HG03565 (cell line): ENCODE measurements around the gene FAM78A.

Experiments
- ATAC-seq: cut with Tn5 transposase; IDR thresholded peaks from one replicate; pipeline ENCODE4 v1.9.1; 2021; ENCODE audit warnings: mild to moderate bottlenecking, moderate library complexity; ENCODE audit not compliant: unreplicated experiment

The FAM78A gene

DNA sequence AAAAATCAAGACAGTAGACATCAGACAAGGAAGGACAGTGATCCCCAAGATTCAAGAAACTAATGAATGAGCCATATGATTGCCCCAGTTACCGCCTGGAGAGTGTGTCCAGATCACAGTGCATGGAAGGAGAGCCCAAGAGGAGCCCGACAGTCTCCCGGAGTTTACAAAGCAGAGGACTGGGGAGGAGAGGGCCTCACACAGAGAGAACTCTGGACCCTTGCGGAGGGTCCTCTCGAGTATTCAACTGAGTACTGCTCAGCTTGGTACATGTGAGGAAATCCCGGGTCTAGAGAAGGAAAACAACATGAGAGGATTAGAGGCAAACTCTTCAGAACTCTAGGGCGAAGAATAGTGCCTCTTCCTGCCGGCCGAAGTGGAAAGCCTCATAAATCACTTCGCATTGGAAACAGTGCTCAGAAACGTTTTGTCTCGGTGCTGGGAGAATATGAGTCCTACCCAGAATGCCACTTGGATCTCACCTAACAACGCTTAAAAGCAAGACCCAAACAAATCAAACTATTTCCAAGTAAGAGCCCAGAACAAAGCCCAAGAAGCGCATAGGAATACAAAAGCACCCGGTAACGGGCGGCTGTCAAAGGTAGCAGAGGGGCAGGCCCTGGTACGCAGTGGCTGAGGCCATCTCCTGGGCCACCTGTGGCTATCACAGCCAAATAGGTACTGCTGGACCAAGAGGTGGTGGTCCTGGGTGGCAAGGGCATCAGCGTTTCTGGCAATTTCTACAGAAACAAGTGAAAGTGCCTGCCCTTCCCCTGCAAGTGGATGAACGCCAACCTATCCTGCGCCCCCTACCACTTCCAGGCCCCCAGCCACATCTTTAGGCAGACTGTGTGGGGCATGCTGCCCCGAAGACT, 36.0 kb downstream of the FAM78A start:
- no peak for ATAC-seq

DNA sequence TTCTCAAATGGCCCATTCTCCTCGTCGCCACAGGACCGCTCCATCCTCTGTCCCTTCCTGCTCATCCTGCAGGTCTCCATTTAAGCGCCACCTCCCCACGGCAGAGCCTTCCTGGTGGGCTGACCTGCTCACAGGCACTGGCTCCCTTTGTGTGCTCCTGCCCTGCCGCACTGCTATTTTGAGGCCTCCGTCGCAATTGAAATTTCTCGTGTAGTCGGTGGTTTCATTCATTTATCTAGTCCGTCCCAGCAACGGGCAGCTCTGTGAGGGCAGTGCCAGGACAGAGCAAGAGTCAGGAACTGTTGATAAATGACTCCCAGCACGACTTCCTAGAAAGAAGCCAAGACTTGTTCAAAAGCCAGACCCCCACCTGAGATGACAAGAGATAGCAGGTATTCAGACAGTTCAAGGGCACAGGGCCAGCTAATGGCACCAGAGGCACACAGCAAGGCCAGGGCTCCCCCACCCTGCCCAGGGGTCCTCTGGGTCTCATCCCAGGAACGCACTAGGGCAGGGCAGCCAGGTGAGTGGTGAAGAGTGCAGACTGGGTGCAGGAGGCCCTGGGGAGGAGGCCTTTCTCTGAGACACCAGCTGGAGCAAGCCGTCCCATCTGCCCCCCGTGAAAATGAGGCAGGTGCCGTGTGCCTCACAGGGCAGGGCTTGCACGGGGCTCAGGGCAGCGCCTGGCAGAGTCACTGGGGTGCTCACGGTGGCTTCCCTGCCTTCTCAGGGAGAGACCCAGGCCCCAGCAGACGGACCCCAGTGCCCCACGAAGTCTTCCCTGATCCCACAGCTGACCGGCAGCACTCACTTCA, 36.9 kb downstream of the FAM78A start:
- ATAC-seq = no peak

DNA sequence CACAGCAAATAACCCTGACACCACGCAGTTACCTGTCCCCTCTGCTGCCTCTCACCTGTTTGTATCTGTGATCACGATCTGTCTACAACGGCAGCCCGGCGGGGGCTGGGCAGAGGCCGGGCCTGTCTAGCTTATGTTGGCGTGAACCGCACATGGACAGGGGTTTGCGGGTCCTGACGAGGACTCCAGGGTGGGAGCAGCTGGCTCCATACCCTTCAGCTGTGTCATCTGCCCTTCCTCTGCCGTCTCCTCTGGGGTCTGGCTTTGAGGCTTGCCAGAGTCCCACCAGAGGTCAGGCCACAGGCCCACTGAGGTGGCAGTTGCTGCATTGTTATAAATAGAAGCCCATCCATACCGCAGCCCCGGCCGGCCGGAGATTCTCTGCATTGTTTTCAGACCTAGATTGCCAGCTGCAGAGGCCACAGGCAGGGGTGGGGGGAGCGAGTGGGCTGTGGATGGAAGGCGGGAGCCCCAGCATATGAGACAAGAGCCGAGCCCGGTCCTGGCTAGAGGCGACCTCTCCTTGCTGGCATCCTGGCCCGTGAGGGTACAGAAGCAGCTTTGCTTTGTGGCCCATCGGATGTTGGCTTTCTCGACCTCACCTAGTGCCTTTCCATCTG, 37.8 kb downstream of the FAM78A start:
- peak; percentile 22 for ATAC-seq

DNA sequence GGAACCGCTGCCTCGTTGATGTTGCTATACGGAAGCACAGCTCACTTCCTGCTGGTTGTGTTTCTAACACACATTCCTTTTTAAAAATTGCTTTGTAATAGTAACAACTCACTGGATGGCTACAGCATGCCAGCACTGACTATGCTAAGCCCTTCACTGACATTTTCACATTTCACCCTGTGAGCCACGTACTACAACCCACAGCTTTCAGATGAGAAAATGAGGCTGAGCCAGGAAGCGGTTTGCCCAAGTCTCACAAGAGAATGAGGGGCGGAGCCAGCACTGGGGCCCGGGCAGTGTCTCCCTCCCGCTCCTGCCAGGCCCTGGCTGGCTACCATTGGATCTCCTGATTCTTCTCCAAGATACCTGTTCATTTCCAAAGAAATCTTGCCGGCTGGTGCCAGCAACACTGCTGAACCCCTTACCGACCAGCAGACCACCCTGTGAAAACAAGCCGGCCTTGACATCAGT, 38.3 kb downstream of the FAM78A start:
- ATAC-seq = peak; percentile 74

DNA sequence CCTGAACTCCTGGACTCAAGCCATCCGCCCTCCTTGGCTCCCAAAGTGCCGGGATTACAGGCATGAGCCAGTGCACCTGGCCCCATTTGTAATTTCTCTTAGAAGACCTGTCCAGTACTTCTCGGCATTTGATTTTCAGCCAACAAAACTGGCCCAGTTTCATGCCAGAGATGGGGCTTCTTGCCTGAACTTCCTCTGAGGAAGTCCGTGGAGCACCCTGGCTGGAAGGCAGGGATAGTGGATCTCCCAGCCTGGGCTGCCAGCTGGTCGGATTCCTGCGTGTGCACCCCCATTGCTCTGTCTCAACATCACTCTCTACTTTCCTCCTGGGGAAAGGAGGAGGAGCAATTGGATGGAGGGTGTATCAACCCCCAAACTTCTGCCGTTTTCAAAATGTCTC, 39.0 kb downstream of the FAM78A start:
- no peak for ATAC-seq

DNA sequence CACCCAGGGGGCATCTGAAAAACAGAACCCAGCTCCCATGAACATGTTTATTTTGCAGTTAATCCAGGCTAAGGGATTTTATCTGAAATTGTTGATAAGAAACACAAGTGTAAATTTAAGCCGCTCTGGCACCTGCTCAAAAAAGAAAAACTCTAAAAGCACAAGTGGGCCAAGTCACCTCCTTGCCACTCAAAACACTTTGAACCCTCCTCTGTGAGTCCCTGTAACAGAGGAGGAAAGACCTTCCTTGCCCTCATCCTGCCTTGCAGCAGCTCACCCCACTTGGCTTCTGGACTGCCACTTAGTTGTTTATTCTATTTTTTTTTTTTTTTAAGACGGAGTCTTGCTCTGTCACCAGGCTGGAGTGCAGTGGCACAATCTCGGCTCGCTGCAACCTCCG, 39.5 kb downstream of the FAM78A start:
- no peak for ATAC-seq

DNA sequence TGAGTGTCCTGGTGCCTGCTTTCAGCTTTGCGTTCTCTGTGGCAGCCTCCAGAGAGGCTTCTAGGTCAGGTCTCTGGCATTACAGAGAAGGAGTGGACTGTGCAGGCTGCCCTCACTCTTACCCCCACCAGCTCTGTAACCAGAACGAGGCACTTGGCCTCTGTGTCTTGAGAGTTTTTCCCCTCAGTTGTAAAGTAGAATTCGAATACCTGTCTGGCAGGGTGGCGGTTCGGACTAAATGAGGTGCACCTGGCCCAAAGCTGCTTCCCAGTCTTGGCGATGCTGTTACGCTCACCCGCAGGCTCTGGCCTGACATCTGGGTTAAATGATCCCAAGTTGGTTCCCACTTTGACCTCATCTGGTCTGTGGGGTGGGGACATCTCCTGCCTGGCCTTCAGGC, 40.1 kb downstream of the FAM78A start:
- ATAC-seq = no peak

DNA sequence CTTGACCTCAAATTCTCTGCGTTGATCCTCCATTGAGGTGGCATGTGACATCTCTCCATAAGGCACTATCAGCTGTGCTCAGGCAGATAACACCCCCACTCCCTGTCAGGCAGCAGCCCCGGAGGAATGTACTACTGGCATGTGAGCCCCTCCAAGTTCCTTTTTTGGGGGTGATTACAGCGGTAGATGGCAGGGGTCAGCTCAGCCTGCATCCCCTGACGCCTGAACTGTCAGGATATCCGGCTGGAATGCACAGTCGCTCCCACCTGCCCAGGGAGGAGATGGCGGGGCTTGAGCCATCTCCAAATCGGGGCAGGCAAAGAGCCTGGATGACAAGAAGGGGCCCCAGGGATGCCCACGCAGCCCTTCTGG, 40.8 kb downstream of the FAM78A start:
- no peak for ATAC-seq

DNA sequence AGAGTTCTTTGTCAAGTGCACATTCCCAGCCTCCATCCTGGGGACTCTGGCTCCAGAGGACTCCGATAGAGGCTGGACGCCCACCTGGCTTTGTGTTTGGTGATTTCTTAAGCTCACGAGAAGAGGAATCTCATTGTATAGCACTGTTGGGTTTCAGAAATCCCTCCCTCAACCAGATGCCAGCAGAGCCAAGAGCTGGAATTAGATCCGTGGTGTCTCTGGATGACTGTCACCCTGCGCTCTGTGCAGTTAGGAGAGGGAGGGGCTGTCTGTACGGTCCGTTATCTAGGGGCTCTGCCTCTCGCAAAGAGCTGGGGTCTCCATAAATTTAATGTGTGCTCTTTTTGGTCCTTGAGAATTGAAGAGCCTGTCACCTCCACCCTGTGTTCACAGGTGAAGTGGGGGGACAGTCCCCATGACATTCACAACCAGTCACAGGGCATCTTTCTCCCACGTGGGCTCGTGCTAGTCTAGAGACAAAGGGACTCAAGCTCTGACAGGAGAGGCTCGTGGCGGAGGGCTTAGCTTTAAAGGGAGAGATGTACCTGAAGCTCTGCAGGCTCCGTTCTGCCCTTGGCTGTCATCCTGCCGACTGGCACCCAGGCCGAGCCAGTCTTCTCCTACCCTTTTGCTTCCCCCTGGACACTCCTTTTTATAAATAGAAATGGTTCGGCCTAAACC, 41.4 kb downstream of the FAM78A start:
- ATAC-seq = no peak

DNA sequence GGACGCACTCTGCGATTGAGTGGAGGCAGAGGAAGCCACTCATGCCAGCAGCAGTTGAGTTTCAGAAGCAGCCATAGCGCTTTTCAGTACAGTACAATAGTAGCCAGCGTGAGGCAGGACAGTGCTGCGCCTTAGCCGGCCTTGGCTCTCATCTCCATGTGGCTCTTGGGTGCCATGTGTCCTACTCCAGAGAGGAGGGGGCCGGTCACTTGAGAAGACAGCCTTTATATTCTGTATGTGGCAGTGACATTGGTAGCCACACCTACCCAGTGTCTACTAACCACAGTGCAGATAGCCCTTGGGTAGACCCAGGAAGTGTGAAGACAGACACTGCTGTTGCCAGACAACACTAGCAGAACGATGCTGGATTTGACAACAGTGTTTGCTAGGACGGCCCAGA, 42.3 kb downstream of the FAM78A start:
- ATAC-seq = no peak

DNA sequence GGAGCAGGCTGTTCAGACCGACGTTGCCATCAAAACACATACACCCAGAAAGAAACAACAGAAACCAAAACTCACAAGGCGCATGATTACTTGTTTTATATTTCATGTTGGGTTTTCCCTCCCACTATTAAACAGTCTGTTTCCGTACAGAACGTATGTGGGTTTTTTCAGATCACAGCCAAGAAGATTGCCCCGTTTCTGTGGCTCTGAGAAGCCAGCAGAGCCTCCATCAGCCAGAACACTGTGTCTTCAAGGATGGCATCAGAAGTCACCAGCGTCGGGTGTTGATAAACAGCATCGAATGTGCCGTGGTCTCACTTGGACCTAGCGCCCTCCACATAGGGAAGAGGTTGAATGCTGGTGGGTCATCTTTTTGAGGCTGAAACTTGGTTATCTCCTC, 42.8 kb downstream of the FAM78A start:
- ATAC-seq = no peak

DNA sequence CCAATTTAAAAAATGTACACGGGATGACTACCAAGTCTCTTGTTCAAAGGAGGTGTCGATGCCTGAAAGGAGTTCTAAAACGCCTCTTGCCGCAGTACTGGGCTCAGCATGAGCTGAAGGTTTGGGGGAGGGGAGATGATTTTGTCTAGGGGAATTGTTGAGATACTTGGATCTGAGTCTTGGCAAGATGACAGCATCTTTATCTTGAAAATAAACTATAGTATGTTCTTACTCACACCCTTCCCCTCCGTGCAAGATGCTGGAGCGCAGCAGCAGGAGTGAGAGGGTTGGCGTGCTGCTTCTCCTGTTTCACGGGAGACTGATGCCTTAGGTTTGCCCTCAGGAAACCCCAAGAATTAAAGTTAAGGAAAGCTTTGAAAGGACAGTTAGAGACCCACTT, 47.3 kb downstream of the FAM78A start:
- ATAC-seq = no peak

DNA sequence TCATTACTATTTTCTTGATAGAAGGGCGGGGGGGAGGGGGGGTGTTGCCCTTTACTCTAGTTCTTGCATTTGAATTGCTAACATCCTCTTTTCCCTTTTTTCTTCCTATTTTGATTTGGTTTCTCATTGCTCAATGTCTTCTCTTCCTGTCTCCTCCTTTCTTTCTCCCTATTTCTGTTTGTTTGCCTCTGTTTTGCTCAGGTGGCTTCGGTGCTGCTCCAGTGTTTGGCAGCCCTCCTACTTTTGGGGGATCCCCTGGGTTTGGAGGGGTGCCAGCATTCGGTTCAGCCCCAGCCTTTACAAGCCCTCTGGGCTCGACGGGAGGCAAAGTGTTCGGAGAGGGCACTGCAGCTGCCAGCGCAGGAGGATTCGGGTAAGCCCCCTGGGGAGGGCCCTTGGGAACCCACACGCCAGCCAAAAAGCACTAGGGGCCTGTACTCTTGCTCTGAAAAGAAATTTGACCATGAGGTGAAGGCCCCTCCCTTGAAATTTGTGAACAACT, 48.3 kb downstream of the FAM78A start:
- no peak for ATAC-seq

DNA sequence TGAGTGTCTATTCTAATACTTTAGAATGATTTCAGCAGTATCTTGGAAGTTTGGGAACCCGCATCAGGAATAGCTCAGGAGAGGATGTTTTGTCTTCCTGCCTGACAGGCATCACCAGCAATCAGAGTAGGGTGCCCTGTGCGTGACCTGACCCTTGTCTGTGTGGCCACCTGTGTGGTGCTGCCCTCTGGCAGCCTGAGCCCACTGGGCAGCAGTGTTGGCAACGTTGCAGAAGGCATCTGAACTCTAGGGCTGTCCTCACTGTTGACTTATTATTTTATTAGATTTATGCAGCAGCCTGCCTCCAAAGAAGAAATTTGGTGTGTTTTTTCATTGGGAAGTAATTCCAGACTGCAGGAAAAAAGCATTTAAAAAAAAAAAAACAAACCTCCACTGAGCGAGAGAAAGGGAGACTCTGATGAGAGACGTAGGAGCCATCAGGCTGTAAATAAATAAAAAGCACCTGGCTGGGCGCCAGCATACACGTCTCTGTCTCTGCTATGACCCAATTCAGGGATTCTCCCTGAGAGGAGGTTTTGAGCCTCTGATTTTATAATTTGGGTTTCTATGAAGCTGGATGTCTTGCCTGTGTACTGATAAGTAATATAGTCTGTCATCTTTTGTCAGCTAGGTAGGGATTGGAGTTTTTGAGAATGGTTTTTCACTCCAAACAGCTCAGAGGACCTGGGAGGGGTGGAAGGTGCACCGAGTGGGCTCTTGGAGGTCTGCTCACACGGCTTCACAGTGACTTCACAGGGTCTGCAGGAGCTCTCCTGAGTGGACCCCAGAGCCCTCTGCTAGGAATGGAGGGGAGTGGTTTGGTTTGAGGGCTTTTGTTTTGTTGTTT, 49.0 kb downstream of the FAM78A start:
- no peak for ATAC-seq

DNA sequence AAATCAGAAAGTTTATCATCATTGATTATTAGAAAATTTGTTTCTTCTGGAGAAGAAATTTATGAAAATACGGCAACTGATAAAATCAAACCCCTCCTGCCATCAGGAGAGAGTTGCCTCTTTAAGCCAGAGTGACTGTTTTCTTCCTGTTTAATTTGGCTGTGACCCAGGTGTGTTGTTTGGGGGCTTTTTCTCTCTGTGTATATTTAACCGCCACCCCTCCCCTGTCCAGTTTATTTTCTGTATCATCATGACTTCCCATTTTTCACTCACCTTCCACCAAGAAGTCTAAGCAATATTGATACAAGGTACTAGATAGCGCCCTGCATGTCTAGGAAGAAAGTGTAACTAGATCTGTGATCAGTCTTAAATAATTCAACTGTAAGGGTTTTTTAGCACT, 50.1 kb downstream of the FAM78A start:
- ATAC-seq = no peak

DNA sequence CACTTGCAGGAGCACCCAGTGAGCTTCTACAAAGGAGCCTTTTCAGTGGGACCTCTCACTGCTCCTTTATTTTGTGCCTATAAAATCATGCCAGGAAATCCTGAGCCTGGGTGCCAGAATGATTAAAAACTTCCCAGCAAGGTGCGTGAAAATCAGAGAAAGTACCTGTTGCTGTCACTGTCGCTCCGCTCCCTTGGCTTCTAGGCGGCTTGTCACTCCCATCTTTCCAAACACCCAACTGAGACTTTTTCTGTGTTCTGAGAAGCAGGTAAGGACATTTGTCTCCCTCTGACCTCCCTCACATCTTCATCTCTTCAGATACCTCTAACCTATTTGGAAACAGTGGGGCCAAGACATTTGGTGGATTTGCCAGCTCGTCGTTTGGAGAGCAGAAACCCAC, 53.9 kb downstream of the FAM78A start:
- ATAC-seq = no peak

DNA sequence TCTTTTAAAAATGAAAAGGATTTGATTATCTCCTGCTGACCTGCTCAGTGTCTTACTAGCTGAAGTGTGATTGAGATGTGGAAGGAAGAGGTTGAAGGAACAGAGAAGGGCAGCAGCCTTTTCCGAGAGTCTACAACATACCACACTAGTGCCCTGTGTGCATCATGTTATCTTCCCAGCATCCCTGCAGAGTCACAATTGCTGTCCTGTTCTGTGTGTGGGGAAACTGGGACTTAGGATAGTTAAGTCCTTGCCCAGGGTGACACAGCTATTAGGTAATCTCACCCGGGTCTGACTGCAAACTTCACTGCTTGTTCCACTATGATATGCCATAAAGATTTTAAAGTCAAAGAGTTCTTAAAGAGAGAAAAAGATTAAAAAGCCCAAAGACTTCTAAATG, 55.8 kb downstream of the FAM78A start:
- no peak for ATAC-seq

DNA sequence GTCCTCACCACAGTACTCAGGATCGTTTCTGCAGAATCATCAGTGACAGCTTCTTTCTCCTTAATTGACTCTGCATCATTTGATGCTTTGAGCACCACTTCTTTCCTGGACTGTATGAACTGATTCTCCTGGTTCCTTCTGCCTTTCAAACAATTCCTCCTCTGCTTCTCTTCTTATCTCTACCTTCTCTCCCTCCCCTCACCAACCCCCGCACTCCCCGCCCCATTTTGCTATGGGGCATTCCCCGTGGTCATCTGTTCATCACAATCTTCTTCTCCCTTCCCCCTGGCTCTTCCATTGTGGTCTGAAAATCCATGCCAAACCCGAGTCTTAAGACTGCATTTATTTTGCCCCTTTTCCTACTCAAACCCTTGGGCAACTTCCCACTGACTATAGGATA, 57.9 kb downstream of the FAM78A start:
- no peak for ATAC-seq

DNA sequence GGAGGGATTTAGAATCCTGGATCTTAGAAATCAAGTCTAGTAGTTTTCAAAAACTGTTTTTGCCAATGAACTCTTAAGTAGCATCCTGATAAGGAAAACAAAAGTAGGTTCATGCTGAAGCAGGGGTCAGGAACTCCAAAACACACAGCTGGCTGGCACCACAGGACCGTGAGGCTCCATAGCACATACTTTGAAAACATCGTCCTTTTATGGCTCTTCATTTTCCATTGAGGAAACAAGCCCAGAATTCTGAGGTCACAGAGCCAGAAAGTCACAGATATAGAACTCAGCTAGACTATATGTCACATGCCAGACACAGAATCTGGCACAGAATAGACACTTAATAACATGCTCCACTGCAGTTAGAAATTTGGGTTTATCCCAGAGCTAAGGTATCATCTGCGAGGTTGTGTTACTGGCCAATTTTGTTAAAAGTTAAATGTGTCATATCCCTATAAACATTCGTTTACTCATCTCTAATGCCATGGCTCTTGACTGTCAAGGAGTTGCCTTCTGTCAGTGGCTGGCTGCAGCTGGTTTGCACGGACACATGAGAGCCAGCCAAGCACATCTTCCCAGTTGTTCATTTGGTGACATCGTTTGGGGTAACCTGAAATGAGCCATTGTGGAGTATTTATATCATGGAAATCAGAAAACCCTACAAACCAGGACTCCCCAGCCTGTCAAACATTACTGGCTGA, 58.8 kb downstream of the FAM78A start:
- ATAC-seq = no peak
